GM12878 (cell line): ENCODE measurements around the gene KYAT1. TPM values are rescaled to one million over a fixed set of nuclear protein-coding genes. Genes with fewer than 3 reads are reported as not detected.

Source experiments
- ATAC-seq: fragments of 200-7000 bp; cut with Tn5 transposase; 3 replicates; pipeline ENCODE4 v1.9.1; 2020; ENCODE audit warnings: mild to moderate bottlenecking, moderate library complexity
- BruUV-seq: library from RNA; stranded (reverse); fragments of 400-500 nt; replicated peaks from 2 replicates; lab custom pipeline; 2021; lab: Mats Ljungman, UMichigan
- CTCF ChIA-PET: fragments of 300-600 bp; sonication (Branson Sonifier 250); formaldehyde crosslinking; extraction: SDS; loops from one replicate; lab custom pipeline; 2021; ENCODE audit warnings: inconsistent platforms; lab: Yijun Ruan, JAX
- POLR2A ChIA-PET: fragments of 350-600 bp; formaldehyde crosslinking; extraction: SDS; loops from one replicate; lab custom pipeline; 2021; ENCODE audit warnings: inconsistent platforms; lab: Charles Lee
- RAD21 ChIA-PET: fragments of 300-600 bp; sonication (Branson Sonifier 250); formaldehyde crosslinking; loops from one replicate; lab custom pipeline; 2023; ENCODE audit warnings: antibody characterized with exemption; ENCODE audit not compliant: unreplicated experiment; lab: Charles Lee
- SMC1A ChIA-PET: fragments of 300-600 bp; sonication (Branson Sonifier 250); formaldehyde crosslinking; loops from one replicate; lab custom pipeline; 2023; ENCODE audit not compliant: unreplicated experiment, uncharacterized antibody; lab: Charles Lee
- DNase-seq: peaks from one replicate; pipeline ENCODE4 v3.0.0-alpha.2; 2011; ENCODE audit warnings: low read depth, low spot score
- FAIRE-seq: peaks from 3 replicates; lab custom pipeline; 2011; peaks lifted over from hg19 to GRCh38; lab: Jason Lieb, UNC
- H2AFZ ChIP-seq: 2 replicates; pipeline ENCODE4 v1.6.0; 2011; ENCODE audit warnings: low read depth, low read length, control low read depth; ENCODE audit not compliant: control insufficient read depth
- H3K27ac ChIP-seq: 2 replicates; pipeline ENCODE4 v1.5.1; 2011; ENCODE audit warnings: control low read depth; ENCODE audit not compliant: control insufficient read depth, insufficient read depth
- H3K27me3 ChIP-seq, 2 experiments: replicated peaks in 1 of 2; 2 replicates each; pipeline versions ENCODE4 v1.6.0 to v1.6.1; 2011; ENCODE audit warnings: low read length in 1 of 2; ENCODE audit not compliant: control insufficient read depth in 2 of 2, insufficient read depth in 2 of 2
- H3K36me3 ChIP-seq, 2 experiments: 2 replicates each; pipeline ENCODE4 v1.5.1; 2011; ENCODE audit warnings: low read length in 1 of 2; ENCODE audit not compliant: control insufficient read depth in 2 of 2, insufficient read depth in 2 of 2
- H3K4me1 ChIP-seq: 2 replicates; pipeline ENCODE4 v1.6.1; 2011; ENCODE audit warnings: mild to moderate bottlenecking, low read length, moderate library complexity, mixed read lengths; ENCODE audit not compliant: control insufficient read depth, insufficient read depth
- H3K4me2 ChIP-seq: 2 replicates; pipeline ENCODE4 v1.6.0; 2011; ENCODE audit warnings: control low read depth; ENCODE audit not compliant: control insufficient read depth, insufficient read depth
- H3K4me3 ChIP-seq: fragments of 200-600 bp; sonication (generic); 2 replicates; pipeline ENCODE4 v1.5.1; 2016
- H3K79me2 ChIP-seq: 2 replicates; pipeline ENCODE4 v1.6.0; 2011; ENCODE audit warnings: low read length; ENCODE audit not compliant: control insufficient read depth, insufficient read depth
- H3K9ac ChIP-seq: 2 replicates; pipeline ENCODE4 v1.8.0; 2011; ENCODE audit warnings: low read length, control low read depth, mixed read lengths; ENCODE audit not compliant: control insufficient read depth, insufficient read depth
- H3K9me3 ChIP-seq: replicated peaks from 3 replicates; pipeline ENCODE4 v1.5.1; 2011; ENCODE audit warnings: mild to moderate bottlenecking, low read length; ENCODE audit not compliant: control insufficient read depth, insufficient read depth
- H4K20me1 ChIP-seq: 2 replicates; pipeline ENCODE4 v1.6.0; 2011; ENCODE audit not compliant: control insufficient read depth, insufficient read depth
- BCLAF1 ChIP-seq: fragments of 450-650 bp; IDR thresholded peaks from 2 replicates; pipeline ENCODE4 v1.6.1; 2017; ENCODE audit warnings: antibody characterized with exemption, mild to moderate bottlenecking, moderate library complexity
- CHD2 ChIP-seq: IDR thresholded peaks from 2 replicates; pipeline ENCODE4 v1.6.1; 2011; ENCODE audit warnings: low read depth, low read length, improper control_type of control experiment, borderline replicate concordance
- EED ChIP-seq: sonication (generic); IDR thresholded peaks from 2 replicates; pipeline ENCODE4 v1.6.1; 2016; ENCODE audit warnings: antibody characterized with exemption, low read depth
- IKZF1 ChIP-seq: fragments of 450-650 bp; conservative IDR thresholded peaks from 2 replicates; pipeline ENCODE4 v1.6.1; 2017; ENCODE audit warnings: antibody characterized with exemption, mild to moderate bottlenecking
- MTA2 ChIP-seq: fragments of 450-650 bp; IDR thresholded peaks from 2 replicates; pipeline ENCODE4 v1.6.1; 2016; ENCODE audit warnings: low read depth, mild to moderate bottlenecking, moderate library complexity
- RELA ChIP-seq: fragments of 450-650 bp; IDR thresholded peaks from 2 replicates; pipeline ENCODE4 v1.8.0; 2014; ENCODE audit warnings: borderline replicate concordance; ENCODE audit not compliant: partially characterized antibody
- RELB ChIP-seq: fragments of 450-650 bp; IDR thresholded peaks from 2 replicates; pipeline ENCODE4 v1.6.1; 2017; ENCODE audit warnings: low read depth, mild to moderate bottlenecking, moderate library complexity
- SMARCA5 ChIP-seq: fragments of 450-650 bp; IDR thresholded peaks from 2 replicates; pipeline ENCODE4 v1.6.1; 2017; ENCODE audit warnings: mild to moderate bottlenecking
- ZNF687 ChIP-seq: fragments of 450-650 bp; IDR thresholded peaks from 2 replicates; pipeline ENCODE4 v1.6.1; 2017; ENCODE audit warnings: mild to moderate bottlenecking, moderate library complexity
- WGBS: methylation state at CpG from one replicate; pipeline ENCODE4 v1.1.6; 2016; ENCODE audit warnings: low lambda C conversion rate; ENCODE audit not compliant: insufficient replicate concordance, insufficient coverage; ENCODE audit errors: missing lambda C conversion rate; 5-methylcytosine and 5-hydroxymethylcytosine counted together
- in situ Hi-C: fragments of 300-500 bp; cut with MboI; formaldehyde crosslinking; loops from 9 replicates; pipeline ENCODE4 v1.14.3; 2018; ENCODE audit warnings: mixed read lengths
- intact Hi-C: fragments of 100-400 bp; cut with micrococcal nuclease; formaldehyde crosslinking; loops from one replicate; pipeline ENCODE4 v1.14.2; 2022; ENCODE audit not compliant: unreplicated experiment
- polyA plus RNA-seq, 11 experiments: library from polyadenylated mRNA; depleted of rRNA in 4 of 11; unstranded in 6 of 11; stranded (reverse) in 5 of 11; fragments of >200 nt; fragmentation: Nextera tagmentation in 4 of 11; fragmentation: Illumina TruSeq in 1 of 11; extraction: Ambion mirVana in 4 of 11; extraction: Trizol in 1 of 11; gene quantifications; 1 replicate in 1 of 11; 2 replicates in 10 of 11; pipeline versions ENCODE4 v1.2.1 to v1.2.3, GENCODE V29; 2011 to 2016; ENCODE audit warnings: inconsistent platforms in 2 of 11, missing spikeins in 2 of 11, low read depth in 1 of 11
- total RNA-seq, 4 experiments: library from RNA; depleted of rRNA in 3 of 4; stranded (reverse); fragments of >200 nt in 3 of 4; fragmentation: Illumina TruSeq in 1 of 4; extraction: Trizol in 1 of 4; gene quantifications; 2 replicates each; pipeline versions ENCODE4 v1.2.1 to v1.2.3, GENCODE V29; 2013 to 2021

Gene KYAT1
- total and polyA plus RNA-seq, 10 of the 15 experiments (the other 5 are each of a cell fraction or from before 2014, with no cell fraction given): 5.8 to 15.7 (median 11.4) TPM

GRCh38 chr9:128805661-128806060 is 76.1 kb downstream of the KYAT1 start:
- no peak overlapping the region for H3K4me3 ChIP-seq
- SMC1A ChIA-PET: no interaction called here
- no peak overlapping the region for H2AFZ ChIP-seq
- TF ChIP-seq RELA (no peak), RELB (no peak), IKZF1 (no peak), MTA2 (no peak), CHD2 (no peak)
- WGBS: 96% methylated on average over 14 of the region's 14 CpGs
- H3K79me2 ChIP-seq: no peaks in the 10 kb centered on the region
- intact Hi-C loops: no loop called here
- no peak overlapping the region for H3K9ac ChIP-seq
- RAD21 ChIA-PET: no interaction called here
- no peaks in the 10 kb centered on the region for H3K9me3 ChIP-seq
- no peak overlapping the region for H3K27ac ChIP-seq
- H3K4me1 ChIP-seq: no peaks in the 10 kb centered on the region
- DNase-seq (no peak), ATAC-seq (no peak), FAIRE-seq (no peak)
- CTCF ChIA-PET: interaction anchor here (1.3 kb wide), 1 partner anchor 13 kb away, joined by 5 read pairs; the partner anchor contains the start of gene ENDOG
- POLR2A ChIA-PET: no interaction called here
- in situ Hi-C loops: no loop called here
- no peak overlapping the region for H3K4me2 ChIP-seq
- no peaks in the 10 kb centered on the region for H3K27me3 ChIP-seq
- H4K20me1 ChIP-seq: no peaks in the 10 kb centered on the region
- peaks cover 14 to 25% of the 10 kb centered on the region in 2 experiments; a peak in 3 of 4 replicates for H3K36me3 ChIP-seq
- BruUV-seq: no TSS peak

- no peaks in the 10 kb centered on the region for H4K20me1 ChIP-seq
- ChIA-PET POLR2A (no interaction called here), SMC1A (no interaction called here), RAD21 (no interaction called here), CTCF (interaction anchor here (2.6 kb wide), 1 partner anchor 16 kb away, joined by 6 read pairs; the partner anchor contains the start of gene ENDOG)
- in situ Hi-C loops: no loop called here
- H3K4me2 ChIP-seq: no peak overlapping the region
- H3K9me3 ChIP-seq: no peaks in the 10 kb centered on the region
- no TSS peak for BruUV-seq
- ATAC-seq (no peak), FAIRE-seq (no peak), DNase-seq (no peak)
- peaks cover 19 to 29% of the 10 kb centered on the region in 2 experiments; a peak in 3 of 4 replicates for H3K36me3 ChIP-seq
- no peak overlapping the region for H3K9ac ChIP-seq
- intact Hi-C loops: no loop called here
- H3K4me3 ChIP-seq: no peak overlapping the region
- 85% methylated on average over 4 of the region's 4 CpGs for WGBS
- H3K27me3 ChIP-seq: no peaks in the 10 kb centered on the region
- H3K79me2 ChIP-seq: no peaks in the 10 kb centered on the region
- no peak overlapping the region for H2AFZ ChIP-seq
- no peaks in the 10 kb centered on the region for H3K4me1 ChIP-seq
- no peak overlapping the region for H3K27ac ChIP-seq
- TF ChIP-seq EED: no peak
- no peak for TF ChIP-seq SMARCA5
- no peak for TF ChIP-seq ZNF687
- no peak for TF ChIP-seq BCLAF1
Observed at GRCh38 chr9:128802482-128802881, 79.3 kb downstream of the KYAT1 start.
